HG03565 (cell line): ENCODE data around the gene CCDC60.

Experiments used
- ATAC-seq: cut with Tn5 transposase; IDR thresholded peaks from one replicate; pipeline ENCODE4 v1.9.1; 2021; ENCODE audit warnings: mild to moderate bottlenecking, moderate library complexity; ENCODE audit not compliant: unreplicated experiment

CCDC60 gene, protein sequence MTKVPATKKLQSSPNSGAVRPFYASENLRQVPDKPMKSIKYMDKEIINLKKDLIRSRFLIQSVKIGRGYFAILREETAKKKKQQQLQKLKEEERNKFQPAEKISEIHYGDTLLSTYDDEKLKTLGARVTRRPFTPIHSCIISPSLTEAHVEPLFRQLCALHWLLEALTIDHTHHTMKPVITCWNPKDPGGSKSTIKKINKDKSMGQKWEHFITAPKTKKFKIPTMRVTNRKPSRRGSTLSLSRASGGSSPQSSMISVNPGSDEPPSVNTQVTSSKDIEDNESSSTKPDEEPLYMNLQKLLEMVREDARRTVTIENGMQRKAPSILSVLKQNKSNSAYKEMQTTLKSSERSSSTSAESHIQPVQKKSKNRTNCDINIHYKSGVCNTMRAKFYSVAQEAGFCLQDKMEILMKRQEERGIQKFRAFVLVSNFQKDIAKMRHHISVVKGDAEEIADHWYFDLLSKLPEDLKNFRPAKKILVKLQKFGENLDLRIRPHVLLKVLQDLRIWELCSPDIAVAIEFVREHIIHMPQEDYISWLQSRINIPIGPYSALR

GRCh38 chr12:119334430-119335170, at the start of gene CCDC60:
CCDC60 (plus strand) TSS chr12:119334729; CDS start chr12:119335177, 448 bp downstream.
- no peak for ATAC-seq

- ATAC-seq, result no peak
These were observed 46.0 kb upstream of the CCDC60 start for GRCh38 chr12:119288576-119288975.

- no peak for ATAC-seq
These were observed 41.5 kb upstream of the CCDC60 start for GRCh38 chr12:119292893-119293630.

DNA sequence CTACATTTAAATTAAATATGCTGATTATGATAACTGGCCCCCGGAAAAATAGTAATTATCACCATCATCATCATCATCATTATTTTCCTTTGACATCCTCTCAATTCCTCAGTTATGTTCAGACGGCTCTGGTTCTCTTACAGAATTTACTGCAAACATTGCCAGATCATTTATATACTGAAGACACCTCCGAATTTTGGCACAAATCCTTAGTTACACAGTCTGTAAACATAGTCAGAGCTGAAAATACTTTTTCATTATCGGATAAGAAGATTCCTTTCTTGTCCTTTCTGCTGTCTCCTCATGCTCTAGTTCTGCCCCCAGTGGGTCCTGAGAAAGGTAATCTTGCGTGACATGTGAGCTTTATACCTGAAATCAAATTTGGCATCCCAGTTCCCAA, 40.3 kb upstream of the CCDC60 start:
- ATAC-seq, result no peak

DNA sequence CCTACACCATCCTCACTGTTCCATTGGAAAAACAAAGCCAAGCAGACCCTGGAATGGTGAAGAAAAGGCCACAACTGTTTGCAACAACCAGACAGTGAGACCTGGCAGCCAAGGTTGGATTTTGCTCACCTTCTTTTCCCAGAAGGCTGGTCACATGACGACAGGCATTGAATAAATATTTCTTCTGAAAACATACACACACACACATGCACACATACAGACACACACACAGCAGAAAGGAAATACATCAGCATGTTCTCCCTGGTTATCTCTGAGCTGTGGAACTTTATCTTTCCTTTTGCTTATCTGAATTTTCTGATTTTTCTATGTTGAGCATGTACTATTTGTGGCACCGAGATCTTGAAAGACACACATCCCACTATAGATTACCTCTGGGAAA, 38.0 kb upstream of the CCDC60 start:
- ATAC-seq, result no peak

- ATAC-seq, result no peak
These were observed 35.4 kb upstream of the CCDC60 start for GRCh38 chr12:119299130-119299529.

DNA sequence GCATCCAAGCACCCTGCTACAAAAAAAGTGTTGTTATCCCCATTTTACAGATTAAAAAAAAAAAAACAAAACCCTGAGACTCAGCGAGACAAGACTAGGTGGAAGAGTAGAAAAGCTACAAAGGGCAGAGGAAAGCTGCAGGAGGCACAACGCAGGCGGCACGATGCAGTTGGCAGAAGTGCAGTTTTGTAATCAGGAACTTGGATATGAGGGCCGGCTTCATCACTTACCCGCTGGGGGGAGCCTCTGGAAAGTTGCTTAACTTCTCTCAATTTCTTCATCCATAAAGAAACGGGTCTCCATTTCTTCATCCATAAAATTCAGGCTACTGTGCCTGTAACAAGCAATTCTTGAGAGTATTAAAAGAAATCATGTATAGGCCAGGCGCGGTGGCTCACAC, 33.1 kb upstream of the CCDC60 start:
- ATAC-seq, result no peak

GRCh38 chr12:119302451-119303080, 32.0 kb upstream of the CCDC60 start:
- no peak for ATAC-seq

DNA sequence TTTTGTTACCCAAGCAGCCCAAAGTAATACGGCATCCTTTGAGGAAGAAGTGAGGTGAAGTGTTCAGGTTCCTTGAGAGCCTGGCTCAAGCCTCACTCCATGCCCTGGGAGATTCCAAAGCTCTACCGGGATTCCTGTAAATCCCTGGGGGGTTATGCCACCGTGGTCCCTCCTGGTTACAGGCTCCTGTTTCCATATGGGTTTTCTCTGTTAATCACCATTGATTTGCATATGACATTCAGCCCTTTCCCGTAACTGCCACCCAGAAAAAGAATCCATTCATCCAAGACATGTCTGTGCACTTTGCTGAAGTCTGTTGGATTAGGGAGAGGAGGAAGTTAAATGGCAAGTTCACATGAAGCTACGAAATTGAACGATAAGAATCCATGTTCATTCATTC, 27.9 kb upstream of the CCDC60 start:
- no peak for ATAC-seq

DNA sequence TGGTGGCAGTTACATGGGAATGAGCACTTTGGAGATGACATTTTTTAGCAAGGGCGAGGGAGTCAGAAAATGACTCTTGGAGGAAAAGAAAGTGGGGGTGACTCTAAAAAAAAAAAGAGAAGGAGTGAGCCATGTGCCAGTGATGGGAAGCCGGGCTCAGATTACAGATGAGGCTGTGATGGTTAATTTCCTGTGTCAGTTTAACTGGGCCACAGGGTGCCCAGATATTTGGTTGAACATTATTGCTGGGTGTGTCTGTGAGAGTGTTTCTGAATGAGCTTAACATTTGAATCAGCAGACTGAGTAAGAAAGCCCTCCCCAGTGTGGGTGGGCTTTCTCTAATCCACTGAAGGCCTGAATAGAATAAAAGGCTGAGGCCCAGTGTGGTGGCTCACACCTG, 26.8 kb upstream of the CCDC60 start:
- ATAC-seq, result no peak

DNA sequence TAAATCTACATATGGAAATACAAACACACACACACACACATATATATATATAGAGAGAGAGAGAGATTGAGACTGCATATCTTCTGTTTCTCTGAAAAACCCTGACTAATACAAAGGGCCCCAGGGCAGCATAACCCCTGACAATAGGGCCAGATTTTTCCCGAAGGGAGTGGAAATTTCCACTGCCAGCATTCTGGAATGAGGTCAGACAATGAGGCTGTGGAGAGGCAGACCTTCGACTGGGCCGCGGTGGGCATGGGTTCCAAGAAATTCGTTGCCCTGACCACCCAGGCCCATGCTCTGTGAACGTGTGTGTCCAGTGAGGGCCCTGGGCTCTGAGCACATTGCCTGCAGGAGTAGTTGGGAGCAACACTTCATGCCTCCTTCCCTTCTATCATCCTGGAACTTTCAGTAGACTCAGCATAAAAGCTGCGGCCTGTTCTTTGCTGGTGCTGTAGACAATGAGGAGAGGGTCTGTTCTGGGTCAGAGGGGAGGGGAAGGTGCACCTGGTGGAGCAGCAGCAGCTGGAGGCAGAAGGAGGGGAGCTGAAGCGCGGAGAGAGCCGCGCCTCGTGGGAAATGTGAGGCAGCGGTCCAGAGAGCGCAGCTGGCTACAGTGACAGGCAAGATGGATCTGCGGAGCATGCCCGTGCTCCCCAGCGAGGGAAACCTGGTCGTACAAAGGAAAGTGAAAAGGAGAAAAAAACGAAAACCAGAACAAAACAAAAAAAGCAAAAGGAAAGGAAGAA, 25.6 kb upstream of the CCDC60 start:
- ATAC-seq, result no peak

DNA sequence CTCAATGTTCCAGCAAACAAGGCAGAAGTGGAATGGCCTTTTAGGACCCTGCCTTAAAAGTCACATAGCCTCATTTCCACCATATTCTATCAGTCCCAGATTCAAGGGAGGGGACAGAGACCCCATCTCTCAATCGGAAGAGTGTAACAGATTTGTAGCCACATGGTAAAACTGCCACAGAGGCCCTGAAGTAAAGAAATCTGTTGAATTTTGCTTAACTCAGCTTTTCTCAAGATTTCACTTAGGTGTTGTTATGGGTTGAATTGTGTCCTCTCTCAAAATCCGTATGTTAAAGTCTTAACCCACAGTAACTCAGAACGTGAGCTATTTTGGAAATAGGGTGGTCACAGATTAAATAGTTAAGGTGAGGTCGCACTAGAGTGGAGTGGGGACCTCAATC, 22.7 kb upstream of the CCDC60 start:
- ATAC-seq, result no peak

- ATAC-seq, result no peak
These were observed 21.6 kb upstream of the CCDC60 start for GRCh38 chr12:119312904-119313303.

DNA sequence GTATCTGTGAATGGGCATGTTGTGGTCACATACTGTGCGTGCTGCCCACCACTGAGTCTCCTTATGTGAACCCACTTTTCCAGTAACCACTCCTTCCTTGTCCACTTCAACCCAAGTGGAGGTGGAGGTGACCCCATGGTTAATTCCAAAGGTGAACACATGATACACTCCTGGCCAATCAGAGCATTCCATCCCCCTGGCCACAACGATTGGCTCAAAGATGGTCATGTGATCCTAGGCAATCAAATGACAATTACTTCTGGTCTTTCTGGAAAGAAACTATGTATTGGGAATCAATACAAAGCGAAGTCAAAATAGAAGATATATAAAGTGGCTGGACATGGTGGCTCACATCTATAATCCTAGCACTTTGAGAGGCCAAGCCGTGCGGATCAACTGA, 20.2 kb upstream of the CCDC60 start:
- no peak for ATAC-seq

DNA sequence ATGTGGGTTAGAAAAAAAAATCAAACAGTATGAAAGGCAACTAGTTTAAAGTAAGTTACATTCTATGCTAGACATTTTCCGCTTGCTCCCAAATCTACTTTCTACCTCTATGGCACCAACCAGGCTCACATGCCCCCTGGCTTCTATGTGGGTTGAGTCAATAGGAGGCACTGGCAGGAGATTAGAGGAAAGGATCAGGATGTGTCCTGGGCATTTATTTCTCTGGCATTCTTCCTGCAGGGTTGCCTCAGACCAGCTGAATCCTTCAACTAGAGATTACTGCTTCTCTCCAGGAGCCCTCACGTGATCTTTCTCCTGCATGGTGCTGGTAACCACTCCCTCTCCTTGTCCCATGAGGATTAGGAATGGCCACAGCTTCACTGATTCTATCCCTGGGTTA, 14.9 kb upstream of the CCDC60 start:
- ATAC-seq, result no peak

GRCh38 chr12:119320678-119321077, 13.9 kb upstream of the CCDC60 start:
- no peak for ATAC-seq

DNA sequence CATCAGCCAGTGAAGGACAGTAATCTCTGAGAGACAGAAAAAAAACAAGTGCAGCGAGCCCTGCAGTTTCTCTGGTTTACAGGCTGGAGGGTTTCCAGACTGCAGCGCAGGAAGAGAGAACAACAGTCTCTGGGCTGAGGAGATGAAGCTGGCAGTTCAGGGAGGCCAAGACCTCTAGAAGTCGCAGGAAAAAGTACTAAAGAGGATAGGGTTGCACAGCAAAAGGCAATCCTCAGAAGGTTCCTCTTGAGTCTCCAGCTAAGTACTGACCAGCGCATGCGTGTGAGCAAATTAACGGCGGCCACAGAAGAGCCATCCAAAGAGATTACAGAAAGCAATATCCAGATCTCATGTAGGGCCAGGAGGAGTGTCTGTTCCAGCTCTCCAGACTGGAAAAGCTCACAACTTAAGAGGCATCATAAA, 12.2 kb upstream of the CCDC60 start:
- ATAC-seq, result no peak

- no peak for ATAC-seq
These were observed 8.7 kb upstream of the CCDC60 start for GRCh38 chr12:119325813-119326212.

DNA sequence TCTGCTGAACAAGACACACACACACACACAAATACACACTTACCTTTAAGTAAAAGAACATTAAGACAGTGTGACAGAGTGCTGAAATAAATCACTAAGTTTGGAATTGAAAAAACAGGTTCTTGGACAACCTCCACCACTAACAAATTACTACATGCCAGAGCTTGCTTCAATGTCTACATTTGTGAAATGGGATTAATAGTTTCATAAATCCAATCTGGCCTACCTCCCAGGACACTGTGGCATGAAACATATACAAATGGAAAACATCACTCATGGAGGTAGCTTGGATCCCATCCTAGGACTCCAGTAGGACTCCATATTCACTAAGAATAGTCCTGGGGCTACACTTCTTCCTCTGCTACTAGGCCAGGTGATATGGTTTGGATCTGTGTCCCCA, 8.2 kb upstream of the CCDC60 start:
- ATAC-seq, result no peak

DNA sequence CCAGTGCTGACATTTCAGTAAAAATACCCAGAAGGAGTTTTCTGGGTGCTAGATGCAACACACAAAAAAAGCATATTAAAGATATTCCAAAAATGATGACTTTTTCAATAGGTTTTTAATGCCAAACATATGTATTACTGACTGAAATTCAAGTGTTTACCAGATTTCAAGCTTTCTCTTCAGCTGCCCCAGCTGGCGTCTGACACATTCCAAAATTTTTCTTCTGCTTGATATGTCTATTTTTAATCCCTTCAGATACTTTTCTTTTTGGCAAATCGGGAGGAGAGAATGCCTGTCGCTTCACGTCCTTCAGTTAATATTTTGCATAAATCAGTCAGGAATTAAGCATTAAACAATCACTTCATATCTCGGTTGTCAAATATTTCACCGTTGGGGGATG, 7.1 kb upstream of the CCDC60 start:
- ATAC-seq, result no peak
